Astrocyte (in vitro differentiated cells and primary cell): ENCODE measurements around the gene ORAI3. TPM values are rescaled to one million over a fixed set of nuclear protein-coding genes. Genes with fewer than 3 reads are reported as not detected.

ENCODE experiments used
- DNase-seq: peaks from one replicate; pipeline ENCODE4 v3.0.0-alpha.2; 2010; ENCODE audit warnings: low read depth
- FAIRE-seq: peaks from 2 replicates; lab custom pipeline; 2011; peaks lifted over from hg19 to GRCh38; lab: Jason Lieb, UNC
- H2AFZ ChIP-seq: 2 replicates; pipeline ENCODE4 v1.6.0; 2012; ENCODE audit warnings: low read depth, low read length, inconsistent platforms
- H3K27ac ChIP-seq: 2 replicates; pipeline ENCODE4 v1.5.1; 2011; ENCODE audit warnings: low read depth, low read length, inconsistent platforms
- H3K27me3 ChIP-seq: 2 replicates; pipeline ENCODE4 v1.6.0; 2011; ENCODE audit warnings: low read length, inconsistent platforms; ENCODE audit not compliant: insufficient read depth
- H3K36me3 ChIP-seq: 2 replicates; pipeline ENCODE4 v1.5.1; 2011; ENCODE audit warnings: low read length, inconsistent platforms; ENCODE audit not compliant: insufficient read depth
- H3K4me1 ChIP-seq: 2 replicates; pipeline ENCODE4 v1.5.1; 2011; ENCODE audit warnings: low read length, inconsistent platforms; ENCODE audit not compliant: insufficient read depth
- H3K4me2 ChIP-seq: 2 replicates; pipeline ENCODE4 v1.6.0; 2012; ENCODE audit warnings: low read length, inconsistent platforms
- H3K4me3 ChIP-seq: 2 replicates; pipeline ENCODE4 v1.5.1; 2011; ENCODE audit warnings: low read depth, mild to moderate bottlenecking, low read length, inconsistent platforms; ENCODE audit not compliant: insufficient read depth
- H3K79me2 ChIP-seq: 2 replicates; pipeline ENCODE4 v1.6.0; 2012; ENCODE audit warnings: mild to moderate bottlenecking, low read length, inconsistent platforms; ENCODE audit not compliant: insufficient read depth
- H3K9ac ChIP-seq: 2 replicates; pipeline ENCODE4 v1.6.0; 2012; ENCODE audit warnings: mild to moderate bottlenecking, low read length, inconsistent platforms
- H3K9me3 ChIP-seq: 2 replicates; pipeline ENCODE4 v1.5.1; 2012; ENCODE audit warnings: low read depth, mild to moderate bottlenecking, low read length, inconsistent platforms; ENCODE audit not compliant: insufficient read depth
- H4K20me1 ChIP-seq: 2 replicates; pipeline ENCODE4 v1.6.0; 2012; ENCODE audit warnings: low read length, inconsistent platforms; ENCODE audit not compliant: insufficient read depth
- H3K27ac Mint-ChIP-seq: one replicate; pipeline ENCODE4 v1.8.0; 2021; ENCODE audit warnings: mild to moderate bottlenecking, mixed read lengths; ENCODE audit not compliant: unreplicated experiment
- H3K27me3 Mint-ChIP-seq: one replicate; pipeline ENCODE4 v1.8.0; 2021; ENCODE audit warnings: low read depth, mixed read lengths; ENCODE audit not compliant: unreplicated experiment
- H3K36me3 Mint-ChIP-seq: one replicate; pipeline ENCODE4 v1.8.0; 2021; ENCODE audit warnings: low read depth, mixed read lengths; ENCODE audit not compliant: unreplicated experiment
- H3K4me1 Mint-ChIP-seq: one replicate; pipeline ENCODE4 v1.8.0; 2021; ENCODE audit warnings: low read depth, mixed read lengths; ENCODE audit not compliant: unreplicated experiment
- H3K4me3 Mint-ChIP-seq: one replicate; pipeline ENCODE4 v1.8.0; 2021; ENCODE audit warnings: mild to moderate bottlenecking, moderate library complexity, mixed read lengths; ENCODE audit not compliant: unreplicated experiment
- H3K9me3 Mint-ChIP-seq: one replicate; pipeline ENCODE4 v1.8.0; 2021; ENCODE audit warnings: mild to moderate bottlenecking, mixed read lengths; ENCODE audit not compliant: unreplicated experiment
- EZH2 ChIP-seq: IDR thresholded peaks from 2 replicates; pipeline ENCODE4 v1.6.1; 2012; ENCODE audit warnings: mild to moderate bottlenecking, low read length, inconsistent platforms; ENCODE audit not compliant: insufficient read depth
- total RNA-seq: library from RNA; stranded (reverse); gene quantifications from 2 replicates; pipeline ENCODE4 v1.2.1, GENCODE V29; 2021
- TF ChIP-seq, protein P1 (sequence below): IDR thresholded peaks from 2 replicates; pipeline ENCODE4 v1.5.1; 2011; ENCODE audit warnings: low read depth, mild to moderate bottlenecking, inconsistent platforms, low read length, moderate library complexity; ENCODE audit not compliant: insufficient read depth

The ORAI3 gene
- total RNA-seq, 1 donor from 2014 or later: 21.1 TPM

DNA sequence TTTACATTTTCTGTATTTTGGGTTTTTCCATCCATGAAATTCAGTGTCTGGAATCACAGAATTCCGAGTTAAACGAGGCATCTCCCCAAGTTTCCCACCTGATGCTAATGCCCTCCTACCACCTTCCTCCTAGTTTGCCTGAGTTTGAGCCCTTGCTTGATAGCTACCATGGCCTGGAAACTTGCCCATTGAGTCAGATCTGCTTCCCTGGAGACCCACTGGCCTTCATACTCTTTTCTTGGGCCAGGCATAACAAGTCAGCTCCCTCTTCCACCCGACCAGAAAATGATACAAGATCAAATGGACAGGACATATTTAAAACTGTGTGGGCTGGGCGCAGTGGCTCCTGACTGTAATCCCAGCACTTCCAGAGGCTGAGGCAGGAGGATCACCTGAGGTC lies 18.9 kb downstream of the ORAI3 start:
- Histone ChIP-seq H4K20me1 (peaks cover 12% of the 10 kb centered on the region), H3K27ac (no peak overlapping the region), H3K9me3 (no peaks in the 10 kb centered on the region), H3K9ac (no peak overlapping the region), H3K4me3 (no peak overlapping the region), H3K4me2 (no peak overlapping the region), H2AFZ (no peak overlapping the region), H3K79me2 (no peaks in the 10 kb centered on the region), H3K4me1 (no peaks in the 10 kb centered on the region), H3K36me3 (peaks cover 41% of the 10 kb centered on the region), H3K27me3 (no peaks in the 10 kb centered on the region)
- Mint-ChIP-seq H3K36me3 (peaks cover 32% of the 10 kb centered on the region), H3K27ac (no peak overlapping the region), H3K27me3 (no peaks in the 10 kb centered on the region), H3K9me3 (no peaks in the 10 kb centered on the region), H3K4me3 (no peak overlapping the region), H3K4me1 (peaks cover 1% of the 10 kb centered on the region)
- DNase-seq (no peak), FAIRE-seq (no peak)
- TF ChIP-seq EZH2: no peak
- TF ChIP-seq, protein P1, sequence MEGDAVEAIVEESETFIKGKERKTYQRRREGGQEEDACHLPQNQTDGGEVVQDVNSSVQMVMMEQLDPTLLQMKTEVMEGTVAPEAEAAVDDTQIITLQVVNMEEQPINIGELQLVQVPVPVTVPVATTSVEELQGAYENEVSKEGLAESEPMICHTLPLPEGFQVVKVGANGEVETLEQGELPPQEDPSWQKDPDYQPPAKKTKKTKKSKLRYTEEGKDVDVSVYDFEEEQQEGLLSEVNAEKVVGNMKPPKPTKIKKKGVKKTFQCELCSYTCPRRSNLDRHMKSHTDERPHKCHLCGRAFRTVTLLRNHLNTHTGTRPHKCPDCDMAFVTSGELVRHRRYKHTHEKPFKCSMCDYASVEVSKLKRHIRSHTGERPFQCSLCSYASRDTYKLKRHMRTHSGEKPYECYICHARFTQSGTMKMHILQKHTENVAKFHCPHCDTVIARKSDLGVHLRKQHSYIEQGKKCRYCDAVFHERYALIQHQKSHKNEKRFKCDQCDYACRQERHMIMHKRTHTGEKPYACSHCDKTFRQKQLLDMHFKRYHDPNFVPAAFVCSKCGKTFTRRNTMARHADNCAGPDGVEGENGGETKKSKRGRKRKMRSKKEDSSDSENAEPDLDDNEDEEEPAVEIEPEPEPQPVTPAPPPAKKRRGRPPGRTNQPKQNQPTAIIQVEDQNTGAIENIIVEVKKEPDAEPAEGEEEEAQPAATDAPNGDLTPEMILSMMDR: no peak

DNA sequence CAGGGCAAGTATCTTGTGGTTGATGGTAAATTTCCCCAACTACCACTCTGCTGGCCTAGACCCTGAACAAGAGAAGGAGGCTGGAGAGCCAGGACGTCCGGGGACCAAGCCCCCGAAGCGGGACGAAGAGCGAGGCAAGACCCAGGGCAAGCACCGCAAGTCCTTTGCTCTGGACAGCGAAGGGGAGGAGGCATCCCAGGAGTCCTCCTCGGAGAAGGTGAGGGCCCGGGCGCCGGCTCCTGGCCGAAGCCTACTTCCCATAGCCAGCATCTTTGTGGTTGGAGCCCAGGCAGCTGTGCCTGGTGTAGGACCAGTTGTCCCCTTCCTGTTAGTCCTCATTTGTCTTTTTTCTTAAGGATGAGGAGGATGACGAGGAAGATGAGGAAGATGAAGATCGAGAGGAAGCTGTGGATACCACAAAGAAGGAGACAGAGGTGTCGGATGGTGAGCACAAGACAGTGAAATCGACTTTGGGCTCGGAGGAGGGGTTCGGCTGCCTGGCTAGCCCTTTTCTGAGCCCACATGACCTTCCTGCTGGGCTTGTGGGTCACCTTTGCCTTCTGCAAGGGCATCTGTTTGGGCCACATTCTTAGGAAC lies 20.5 kb downstream of the ORAI3 start:
- peaks cover 1% of the 10 kb centered on the region for H3K4me1 Mint-ChIP-seq
- peaks cover 35% of the 10 kb centered on the region for H3K36me3 Mint-ChIP-seq

DNA sequence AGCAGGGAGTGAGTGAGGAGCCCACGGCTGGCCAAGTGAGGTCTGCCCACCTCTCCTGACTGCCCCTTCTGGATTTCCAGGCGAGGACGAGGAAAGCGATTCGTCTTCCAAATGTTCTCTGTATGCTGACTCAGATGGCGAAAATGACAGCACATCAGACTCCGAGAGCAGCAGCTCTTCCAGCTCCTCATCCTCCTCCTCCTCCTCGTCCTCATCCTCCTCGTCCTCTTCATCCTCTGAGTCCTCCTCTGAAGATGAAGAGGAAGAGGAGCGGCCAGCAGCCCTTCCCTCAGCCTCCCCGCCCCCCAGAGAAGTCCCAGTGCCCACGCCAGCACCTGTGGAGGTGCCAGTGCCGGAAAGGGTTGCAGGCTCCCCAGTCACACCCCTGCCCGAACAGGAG lies 22.4 kb downstream of the ORAI3 start:
- no peak overlapping the region for H3K4me2 ChIP-seq
- no peak overlapping the region for H2AFZ ChIP-seq
- H4K20me1 ChIP-seq: peaks cover 26% of the 10 kb centered on the region
- no peaks in the 10 kb centered on the region for H3K27me3 ChIP-seq
- TF ChIP-seq, protein P1: no peak
- TF ChIP-seq EZH2: no peak
- peaks cover 42% of the 10 kb centered on the region for H3K36me3 ChIP-seq
- H3K36me3 Mint-ChIP-seq: peaks cover 40% of the 10 kb centered on the region
- DNase-seq (no peak), FAIRE-seq (no peak)
- H3K4me1 Mint-ChIP-seq: peaks cover 1% of the 10 kb centered on the region
- peaks cover 4% of the 10 kb centered on the region for H3K9me3 Mint-ChIP-seq
- peak overlapping the region; percentile 40 for H3K4me3 Mint-ChIP-seq
- no peak overlapping the region for H3K4me3 ChIP-seq
- no peaks in the 10 kb centered on the region for H3K9me3 ChIP-seq
- no peak overlapping the region for H3K27ac ChIP-seq
- H3K27me3 Mint-ChIP-seq: no peaks in the 10 kb centered on the region
- no peak overlapping the region for H3K9ac ChIP-seq
- H3K4me1 ChIP-seq: no peaks in the 10 kb centered on the region
- H3K79me2 ChIP-seq: no peaks in the 10 kb centered on the region
- no peak overlapping the region for H3K27ac Mint-ChIP-seq

More for the DNA sequence above, 20.5 kb downstream of the ORAI3 start:
- Mint-ChIP-seq H3K4me3 (no peak overlapping the region), H3K9me3 (no peaks in the 10 kb centered on the region), H3K27ac (no peak overlapping the region), H3K27me3 (no peaks in the 10 kb centered on the region)
- H3K4me2 ChIP-seq: no peak overlapping the region
- H3K9me3 ChIP-seq: no peaks in the 10 kb centered on the region
- H3K27me3 ChIP-seq: no peaks in the 10 kb centered on the region
- H3K9ac ChIP-seq: no peak overlapping the region
- H3K27ac ChIP-seq: no peak overlapping the region
- TF ChIP-seq EZH2: no peak
- TF ChIP-seq, protein P1: no peak
- peaks cover 26% of the 10 kb centered on the region for H4K20me1 ChIP-seq
- H3K79me2 ChIP-seq: no peaks in the 10 kb centered on the region
- no peak overlapping the region for H2AFZ ChIP-seq
- no peaks in the 10 kb centered on the region for H3K4me1 ChIP-seq
- FAIRE-seq: no peak
- DNase-seq: no peak
- no peak overlapping the region for H3K4me3 ChIP-seq
- H3K36me3 ChIP-seq: peaks cover 40% of the 10 kb centered on the region
